H9 (cell line): ENCODE data around the gene INSRR. TPM values are rescaled to one million over a fixed set of nuclear protein-coding genes. Genes with fewer than 3 reads are reported as not detected.
A peak's percentile ranks its signal among the peaks of the same experiment; 100 is the strongest.

Source experiments
- DNase-seq: peaks from one replicate; pipeline ENCODE4 v3.0.0-alpha.2; 2017
- H2AFZ ChIP-seq: one replicate; pipeline ENCODE4 v1.6.1; 2013; ENCODE audit warnings: mild to moderate bottlenecking, low read length, control low read depth, moderate library complexity
- H2AK5ac ChIP-seq: 2 replicates; pipeline ENCODE4 v1.6.1; 2013; ENCODE audit warnings: low read length, control low read depth, mixed read lengths; ENCODE audit not compliant: insufficient read length
- H2BK120ac ChIP-seq: one replicate; pipeline ENCODE4 v1.6.1; 2013; ENCODE audit warnings: low read depth, mild to moderate bottlenecking, low read length, control low read depth, inconsistent platforms; ENCODE audit not compliant: poor library complexity, severe bottlenecking
- H2BK12ac ChIP-seq: 2 replicates; pipeline ENCODE4 v1.6.1; 2013; ENCODE audit warnings: low read length, control low read depth, mixed read lengths, low read depth; ENCODE audit not compliant: insufficient read length
- H2BK15ac ChIP-seq: 2 replicates; pipeline ENCODE4 v1.6.1; 2013; ENCODE audit warnings: low read depth, low read length, control low read depth
- H2BK20ac ChIP-seq: one replicate; pipeline ENCODE4 v1.6.1; 2013; ENCODE audit warnings: low read depth, mild to moderate bottlenecking, low read length, control low read depth, inconsistent platforms; ENCODE audit not compliant: poor library complexity, severe bottlenecking
- H2BK5ac ChIP-seq: 2 replicates; pipeline ENCODE4 v1.6.1; 2013; ENCODE audit warnings: low read length, control low read depth, mixed read lengths; ENCODE audit not compliant: insufficient read length
- H3K14ac ChIP-seq: 2 replicates; pipeline ENCODE4 v1.6.1; 2013; ENCODE audit warnings: low read length, control low read depth; ENCODE audit not compliant: insufficient read depth
- H3K18ac ChIP-seq: 2 replicates; pipeline ENCODE4 v1.6.1; 2013; ENCODE audit warnings: low read depth, mild to moderate bottlenecking, mixed read lengths, low read length, control low read depth; ENCODE audit not compliant: insufficient read length
- H3K23ac ChIP-seq: 2 replicates; pipeline ENCODE4 v1.6.1; 2013; ENCODE audit warnings: low read length, control low read depth, mixed read lengths, low read depth; ENCODE audit not compliant: insufficient read length
- H3K23me2 ChIP-seq: 2 replicates; pipeline ENCODE4 v1.6.1; 2013; ENCODE audit warnings: low read depth, mild to moderate bottlenecking, mixed read lengths, low read length, control low read depth; ENCODE audit not compliant: insufficient read length, poor library complexity, severe bottlenecking
- H3K27ac ChIP-seq: 2 replicates; pipeline ENCODE4 v1.5.1; 2013; ENCODE audit warnings: low read length, control low read depth, mixed read lengths, low read depth; ENCODE audit not compliant: insufficient read length
- H3K27me3 ChIP-seq: 2 replicates; pipeline ENCODE4 v1.6.1; 2013; ENCODE audit warnings: low read length, control low read depth, inconsistent platforms; ENCODE audit not compliant: insufficient read depth
- H3K4ac ChIP-seq: 2 replicates; pipeline ENCODE4 v1.6.1; 2013; ENCODE audit warnings: low read depth, mild to moderate bottlenecking, control low read depth, inconsistent platforms, low read length, moderate library complexity
- H3K4me1 ChIP-seq: 2 replicates; pipeline ENCODE4 v1.6.1; 2013; ENCODE audit warnings: low read length, control low read depth, inconsistent platforms; ENCODE audit not compliant: insufficient read depth
- H3K4me2 ChIP-seq: 2 replicates; pipeline ENCODE4 v1.6.1; 2013; ENCODE audit warnings: low read length, control low read depth, mixed read lengths; ENCODE audit not compliant: insufficient read length, insufficient read depth
- H3K56ac ChIP-seq: 2 replicates; pipeline ENCODE4 v1.6.1; 2013; ENCODE audit warnings: low read depth, mild to moderate bottlenecking, mixed read lengths, low read length, control low read depth; ENCODE audit not compliant: insufficient read length
- H3K79me1 ChIP-seq: 2 replicates; pipeline ENCODE4 v1.6.1; 2013; ENCODE audit warnings: low read depth, mild to moderate bottlenecking, moderate library complexity, low read length, control low read depth, inconsistent platforms; ENCODE audit not compliant: insufficient read depth, poor library complexity, severe bottlenecking
- H3K79me2 ChIP-seq: 2 replicates; pipeline ENCODE4 v1.6.1; 2013; ENCODE audit warnings: low read length, control low read depth, inconsistent platforms; ENCODE audit not compliant: insufficient read depth
- H3K9ac ChIP-seq: 2 replicates; pipeline ENCODE4 v1.6.1; 2013; ENCODE audit warnings: low read length, control low read depth, mixed read lengths; ENCODE audit not compliant: insufficient read length; ENCODE audit errors: extremely low read depth
- H3K9me3 ChIP-seq: one replicate; pipeline ENCODE4 v1.6.1; 2013; ENCODE audit warnings: low read depth, low read length, inconsistent platforms; ENCODE audit not compliant: control insufficient read depth
- H3T11ph ChIP-seq: one replicate; pipeline ENCODE4 v1.6.1; 2013; ENCODE audit warnings: mild to moderate bottlenecking, low read length, control low read depth, inconsistent platforms
- H4K20me1 ChIP-seq: one replicate; pipeline ENCODE4 v1.6.1; 2013; ENCODE audit not compliant: control insufficient read depth, insufficient read length, insufficient read depth
- H4K5ac ChIP-seq: 2 replicates; pipeline ENCODE4 v1.6.1; 2013; ENCODE audit warnings: low read depth, mild to moderate bottlenecking, mixed read lengths, low read length, control low read depth; ENCODE audit not compliant: insufficient read length
- H4K8ac ChIP-seq: replicated peaks from 2 replicates; pipeline ENCODE4 v1.6.1; 2013; ENCODE audit warnings: low read length, control low read depth, mixed read lengths, low read depth; ENCODE audit not compliant: insufficient read length
- H4K91ac ChIP-seq: 2 replicates; pipeline ENCODE4 v1.6.1; 2013; ENCODE audit warnings: low read depth, mild to moderate bottlenecking, moderate library complexity, mixed read lengths, low read length, control low read depth; ENCODE audit not compliant: insufficient read length
- H3K27ac Mint-ChIP-seq, 3 experiments: 2 replicates in 2 of 3; 3 replicates in 1 of 3; pipeline ENCODE4 v1.8.0; 2020 to 2021; ENCODE audit warnings: mixed read lengths in 3 of 3, mild to moderate bottlenecking in 1 of 3, moderate library complexity in 1 of 3
- H3K27me3 Mint-ChIP-seq: 2 replicates; pipeline ENCODE4 v1.8.0; 2021; ENCODE audit warnings: low read depth, mild to moderate bottlenecking, moderate library complexity, mixed read lengths
- H3K36me3 Mint-ChIP-seq, 3 experiments: 2 replicates in 2 of 3; 3 replicates in 1 of 3; pipeline ENCODE4 v1.8.0; 2020 to 2021; ENCODE audit warnings: low read depth in 3 of 3, mixed read lengths in 3 of 3; ENCODE audit not compliant: insufficient read depth in 1 of 3
- H3K4me1 Mint-ChIP-seq, 2 experiments: 2 replicates each; pipeline ENCODE4 v1.8.0; 2020; ENCODE audit warnings: mixed read lengths in 2 of 2
- H3K4me3 Mint-ChIP-seq, 2 experiments: 2 replicates in 1 of 2; 3 replicates in 1 of 2; pipeline ENCODE4 v1.8.0; 2020 to 2021; ENCODE audit warnings: mild to moderate bottlenecking in 2 of 2, mixed read lengths in 2 of 2, moderate library complexity in 1 of 2
- H3K9me3 Mint-ChIP-seq, 2 experiments: 2 replicates in 1 of 2; 3 replicates in 1 of 2; pipeline ENCODE4 v1.8.0; 2020; ENCODE audit warnings: mild to moderate bottlenecking in 2 of 2, mixed read lengths in 2 of 2, moderate library complexity in 1 of 2
- CTCF ChIP-seq: fragments of 200-600 bp; sonication (generic); conservative IDR thresholded peaks from 3 replicates; pipeline ENCODE4 v1.8.0; 2021; ENCODE audit warnings: antibody characterized with exemption, mild to moderate bottlenecking
- WGBS: extraction: QIAGEN DNeasy Blood & Tissue Kit; methylation state at CpG from one replicate; pipeline ENCODE4 v1.1.7; 2013; ENCODE audit warnings: missing lambda C conversion rate, low lambda C conversion rate, mixed read lengths; ENCODE audit not compliant: insufficient read length; ENCODE audit errors: extremely low coverage; 5-methylcytosine and 5-hydroxymethylcytosine counted together
- total RNA-seq: library from RNA; stranded (reverse); gene quantifications from 2 replicates; pipeline ENCODE4 v1.2.1, GENCODE V29; 2021

The INSRR gene
- total RNA-seq, 1 experiment from 2014 or later, result not detected

GRCh38 chr1:156896490-156897033 lies 37.6 kb upstream of the INSRR start:
- Histone ChIP-seq H2BK12ac (no peak overlapping the region), H2BK5ac (no peak overlapping the region), H4K5ac (no peak overlapping the region), H2BK120ac (no peak overlapping the region), H2BK20ac (no peak overlapping the region), H4K91ac (no peak overlapping the region), H3K23ac (no peak overlapping the region), H2AFZ (no peak overlapping the region), H3K9me3 (no peaks in the 10 kb centered on the region), H3K56ac (no peak overlapping the region), H3K79me1 (no peaks in the 10 kb centered on the region), H3K4ac (no peak overlapping the region), H3T11ph (no peak overlapping the region), H3K79me2 (no peaks in the 10 kb centered on the region), H2AK5ac (no peak overlapping the region), H3K18ac (no peak overlapping the region), H2BK15ac (no peak overlapping the region), H3K23me2 (no peaks in the 10 kb centered on the region), H3K4me2 (no peak overlapping the region), H3K4me1 (no peaks in the 10 kb centered on the region), H3K9ac (no peak overlapping the region), H4K8ac (no peak overlapping the region), H3K27me3 (peaks cover 15% of the 10 kb centered on the region; the same call in 1 of the 2 replicates), H3K14ac (no peak overlapping the region; the same call in 1 of the 2 replicates), H3K27ac (no peak overlapping the region), H4K20me1 (no peaks in the 10 kb centered on the region)
- Mint-ChIP-seq H3K36me3 (no peaks in the 10 kb centered on the region), H3K4me1 (peaks cover 16 to 40% of the 10 kb centered on the region in 2 experiments), H3K4me3 (no peak overlapping the region), H3K27ac (no peak overlapping the region), H3K27me3 (peaks cover 77% of the 10 kb centered on the region), H3K9me3 (no peaks in the 10 kb centered on the region; a peak in 1 of 5 replicates)
- no peak for TF ChIP-seq CTCF
- no CpG with 5 or more reads among the region's 16 CpGs for WGBS
- peak; percentile 54 for DNase-seq
